Right kidney (tissue), 9 donors: Measurements from ENCODE around the gene OR10H1.
"Not testable (repeated sequence)": the region's sequence is repeated elsewhere in the genome, so short reads cannot be mapped to it uniquely, and the experiment has no call there.

Experiments used
- DNase-seq: peaks from one replicate; pipeline ENCODE4 v3.0.0-alpha.2; 2016
- long read RNA-seq, 8 donors: transcript quantifications; one replicate each; lab custom pipeline, GENCODE V29; 2026

The OR10H1 gene, protein sequence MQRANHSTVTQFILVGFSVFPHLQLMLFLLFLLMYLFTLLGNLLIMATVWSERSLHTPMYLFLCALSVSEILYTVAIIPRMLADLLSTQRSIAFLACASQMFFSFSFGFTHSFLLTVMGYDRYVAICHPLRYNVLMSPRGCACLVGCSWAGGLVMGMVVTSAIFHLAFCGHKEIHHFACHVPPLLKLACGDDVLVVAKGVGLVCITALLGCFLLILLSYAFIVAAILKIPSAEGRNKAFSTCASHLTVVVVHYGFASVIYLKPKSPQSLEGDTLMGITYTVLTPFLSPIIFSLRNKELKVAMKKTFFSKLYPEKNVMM
- long read RNA-seq, donor 1 = 0 reads
- long read RNA-seq, donor 2, partial matches to known transcripts = 0 of 1 reads
- long read RNA-seq, donor 2, other reads (novel, unspliced or antisense) = 0 of 1 reads
- long read RNA-seq, donor 3 = 0 reads
- long read RNA-seq, donor 4 = 0 reads
- long read RNA-seq, donor 5 = 0 reads
- long read RNA-seq, donor 6 = 0 reads
- long read RNA-seq, donor 7 = 0 reads
- long read RNA-seq, donor 8 = 0 reads

- no peak for DNase-seq
Measured at GRCh38 chr19:15815306-15815705, at the start of gene OR10H1. Gene OR10H1, minus strand, starts transcription at chr19:15815664. Its CDS starts 7,627 bp downstream, at chr19:15808037.

- no peak for DNase-seq
Measured at GRCh38 chr19:15864824-15865223, 49.4 kb upstream of the OR10H1 start.

DNA sequence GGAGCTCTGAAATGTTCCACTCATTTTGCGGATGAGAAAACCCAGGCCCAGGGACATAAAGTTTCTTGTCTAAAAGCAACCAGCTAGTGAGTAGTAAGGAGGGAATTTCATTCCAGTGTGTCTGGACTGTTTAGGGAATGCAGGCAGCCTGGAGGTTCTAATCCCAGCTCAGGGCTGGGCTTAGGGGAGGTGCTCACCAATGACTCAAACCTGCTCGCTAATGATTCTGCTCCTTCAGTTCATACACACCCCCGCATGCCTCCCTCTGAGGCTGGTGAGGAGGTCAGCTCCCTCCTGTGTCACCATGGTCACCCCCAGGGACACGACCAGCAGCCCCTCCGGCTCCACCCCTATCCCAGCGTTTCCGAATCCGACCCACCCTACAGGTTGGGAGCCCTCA lies 47.8 kb upstream of the OR10H1 start:
- DNase-seq = no peak

GRCh38 chr19:15862444-15862843 lies 47.0 kb upstream of the OR10H1 start:
- DNase-seq = no peak

- DNase-seq = no peak
Measured at GRCh38 chr19:15860522-15860921, 45.1 kb upstream of the OR10H1 start.

- DNase-seq = no peak
Measured at GRCh38 chr19:15859187-15859586, 43.7 kb upstream of the OR10H1 start.

DNA sequence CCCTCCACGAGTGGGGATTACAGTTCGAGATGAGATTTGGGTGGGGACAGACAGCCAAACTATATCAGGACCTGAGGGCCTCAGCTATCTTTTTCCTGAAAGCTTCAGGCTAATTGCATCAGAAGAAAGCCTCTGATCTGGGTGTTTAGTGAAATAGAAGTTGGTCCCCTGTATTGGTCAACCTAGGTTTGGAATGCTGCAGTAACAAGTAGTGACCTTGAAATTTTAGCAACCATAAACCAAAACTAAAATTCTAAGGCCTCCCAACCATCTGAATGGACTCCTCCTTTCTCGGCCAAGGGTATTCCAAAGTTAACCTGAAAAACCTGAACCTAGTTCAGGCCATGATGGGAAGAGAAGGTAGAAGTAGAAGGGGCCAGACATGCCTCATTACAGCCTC lies 34.9 kb upstream of the OR10H1 start:
- DNase-seq = no peak

GRCh38 chr19:15846923-15847322 lies 31.5 kb upstream of the OR10H1 start:
- DNase-seq = no peak

DNA sequence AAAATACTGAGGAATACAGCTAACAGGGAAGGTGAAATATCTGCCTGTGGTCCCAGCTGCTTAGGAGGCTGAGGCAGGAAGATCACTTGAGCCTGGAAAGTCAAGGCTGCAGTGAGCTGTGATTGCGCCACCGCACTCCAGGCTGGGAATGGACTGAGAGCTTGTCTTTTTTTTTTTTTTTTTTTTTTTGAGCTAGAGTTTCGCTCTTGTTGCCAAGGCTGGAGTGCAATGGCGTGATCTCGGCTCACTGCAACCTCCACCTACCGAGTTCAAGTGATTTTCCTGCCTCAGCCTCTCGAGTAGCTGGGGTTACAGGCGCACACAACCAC lies 28.4 kb upstream of the OR10H1 start:
- DNase-seq = not testable (repeated sequence)

DNA sequence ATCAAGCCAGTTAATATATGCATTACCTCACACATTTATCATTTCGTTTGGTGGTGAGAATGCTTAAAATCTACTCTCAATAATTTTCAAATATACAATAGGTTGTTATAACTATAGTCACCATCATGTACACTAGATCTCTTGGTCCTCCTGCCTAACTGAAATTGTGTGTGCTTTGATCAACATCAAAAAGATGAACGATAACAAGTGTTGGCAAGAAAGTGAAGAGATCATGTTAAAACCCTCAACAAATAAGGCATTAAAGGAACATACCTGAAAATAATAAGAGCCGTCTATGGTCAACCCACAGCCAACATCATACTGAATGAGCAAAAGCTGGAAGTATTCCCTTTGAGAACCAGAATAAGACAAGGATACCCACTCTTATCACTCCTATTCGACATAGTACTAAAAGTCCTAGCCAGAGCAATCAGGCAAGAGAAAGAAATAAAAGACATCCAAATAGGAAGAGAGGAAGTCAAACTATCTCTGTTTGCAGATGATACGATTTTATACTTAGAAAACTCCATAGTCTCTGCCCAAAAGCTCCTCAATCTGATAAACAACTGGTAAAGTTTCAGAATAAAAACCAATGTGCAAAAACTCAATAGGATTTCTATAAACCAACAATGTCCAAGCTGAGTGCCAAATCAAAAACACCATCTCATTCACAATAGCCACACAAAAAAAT lies 27.9 kb upstream of the OR10H1 start:
- DNase-seq = no peak

- no peak for DNase-seq
Measured at GRCh38 chr19:15841875-15842569, 26.6 kb upstream of the OR10H1 start.

- DNase-seq = no peak
Measured at GRCh38 chr19:15840833-15841232, 25.4 kb upstream of the OR10H1 start.

DNA sequence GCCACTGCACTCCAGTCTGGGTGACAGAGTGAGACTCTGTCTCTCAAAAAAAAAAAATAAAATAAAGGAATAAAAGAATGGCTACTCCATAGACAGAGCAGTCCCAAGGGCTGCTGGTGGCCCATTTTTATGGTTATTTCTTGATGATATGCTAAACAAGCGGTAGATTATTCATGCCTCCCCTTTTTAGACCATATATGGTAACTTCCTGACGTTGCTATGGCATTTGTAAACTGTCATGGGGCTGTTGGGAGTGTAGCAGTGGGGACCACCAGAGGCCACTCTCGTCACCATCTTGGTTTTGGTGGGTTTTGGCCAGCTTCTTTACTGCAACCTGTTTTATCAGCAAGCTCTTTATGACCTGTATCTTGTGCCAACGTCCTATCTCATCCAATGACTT lies 24.4 kb upstream of the OR10H1 start:
- not testable (repeated sequence) for DNase-seq

GRCh38 chr19:15838351-15838750 lies 22.9 kb upstream of the OR10H1 start:
- DNase-seq = no peak

GRCh38 chr19:15837221-15837731 lies 21.8 kb upstream of the OR10H1 start:
- DNase-seq = no peak

GRCh38 chr19:15836330-15837220 lies 21.1 kb upstream of the OR10H1 start:
- DNase-seq = peak; percentile 95

- peak; percentile 7 for DNase-seq
Measured at GRCh38 chr19:15835565-15836329, 20.3 kb upstream of the OR10H1 start.

GRCh38 chr19:15834232-15834631 lies 18.8 kb upstream of the OR10H1 start:
- not testable (repeated sequence) for DNase-seq

- DNase-seq = no peak
Measured at GRCh38 chr19:15831626-15832025, 16.2 kb upstream of the OR10H1 start.

- DNase-seq = no peak
Measured at GRCh38 chr19:15829786-15830185, 14.3 kb upstream of the OR10H1 start.

- DNase-seq = no peak
Measured at GRCh38 chr19:15829306-15829698, 13.8 kb upstream of the OR10H1 start.
